GM18870 (cell line): ENCODE measurements around the gene P2RX2.
"Not testable (repeated sequence)": the region's sequence is repeated elsewhere in the genome, so short reads cannot be mapped to it uniquely, and the experiment has no call there.

Experiments used
- ATAC-seq: cut with Tn5 transposase; IDR thresholded peaks from one replicate; pipeline ENCODE4 v1.9.1; 2021; ENCODE audit warnings: moderate library complexity; ENCODE audit not compliant: unreplicated experiment

Gene P2RX2

DNA sequence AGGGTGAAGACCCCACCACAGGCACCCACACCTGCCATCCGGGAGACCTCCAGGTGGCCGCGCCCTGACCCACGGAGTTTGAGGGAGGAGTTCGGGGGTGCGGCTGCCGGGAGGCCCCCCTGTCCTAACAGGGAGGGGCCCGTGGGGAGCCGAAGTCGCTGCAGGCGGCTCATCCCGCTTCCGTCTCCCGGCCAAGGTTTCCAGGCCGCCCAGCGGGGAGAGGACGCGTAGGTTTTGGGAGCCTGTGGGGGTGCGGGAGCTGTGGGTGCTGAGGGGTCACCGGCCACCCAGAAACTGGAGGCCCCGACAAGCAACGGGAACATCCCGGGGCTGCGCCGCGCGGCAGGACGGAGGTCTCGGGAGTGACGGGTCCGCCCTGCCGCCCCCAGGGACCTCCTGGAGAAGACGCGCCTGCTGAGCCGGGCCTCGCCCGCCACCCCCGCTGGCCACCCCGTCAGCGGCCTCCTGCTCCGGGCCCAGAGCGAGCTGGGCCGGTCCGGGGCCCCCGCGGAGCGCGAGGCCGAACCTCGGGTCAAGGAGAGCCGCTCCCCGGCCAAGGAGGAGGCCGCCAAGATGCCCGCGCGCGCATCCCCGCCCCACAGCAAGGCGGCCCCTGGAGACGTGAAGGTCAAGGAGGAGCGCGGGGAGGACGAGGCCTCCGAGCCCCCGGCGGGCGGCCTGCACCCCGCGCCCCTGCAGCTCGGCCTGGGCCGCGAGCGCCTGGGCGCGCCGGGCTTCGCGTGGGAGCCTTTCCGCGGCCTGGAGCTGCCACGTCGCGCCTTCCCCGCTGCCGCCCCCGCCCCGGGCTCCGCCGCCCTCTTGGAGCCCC is 35.8 kb upstream of the P2RX2 start:
- no peak for ATAC-seq

DNA sequence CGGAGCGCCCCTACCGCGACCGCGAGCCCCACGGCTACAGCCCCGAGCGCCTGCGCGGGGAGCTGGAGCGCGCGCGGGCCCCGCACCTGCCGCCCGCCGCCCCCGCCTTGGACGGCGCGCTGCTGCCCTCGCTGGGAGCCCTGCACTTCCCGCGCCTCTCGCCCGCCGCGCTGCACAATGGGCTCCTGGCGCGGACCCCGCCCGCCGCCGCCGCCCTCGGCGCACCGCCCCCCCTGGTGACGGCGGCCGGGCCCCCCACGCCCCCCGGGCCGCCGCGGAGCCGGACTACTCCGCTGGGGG is 35.2 kb upstream of the P2RX2 start:
- no peak for ATAC-seq

GRCh38 chr12:132583736-132584135 is 34.8 kb upstream of the P2RX2 start:
- ATAC-seq, result no peak

GRCh38 chr12:132584429-132584828 is 34.1 kb upstream of the P2RX2 start:
- no peak for ATAC-seq

GRCh38 chr12:132585177-132585576 is 33.4 kb upstream of the P2RX2 start:
- no peak for ATAC-seq

GRCh38 chr12:132586929-132587328 is 31.6 kb upstream of the P2RX2 start:
- no peak for ATAC-seq

DNA sequence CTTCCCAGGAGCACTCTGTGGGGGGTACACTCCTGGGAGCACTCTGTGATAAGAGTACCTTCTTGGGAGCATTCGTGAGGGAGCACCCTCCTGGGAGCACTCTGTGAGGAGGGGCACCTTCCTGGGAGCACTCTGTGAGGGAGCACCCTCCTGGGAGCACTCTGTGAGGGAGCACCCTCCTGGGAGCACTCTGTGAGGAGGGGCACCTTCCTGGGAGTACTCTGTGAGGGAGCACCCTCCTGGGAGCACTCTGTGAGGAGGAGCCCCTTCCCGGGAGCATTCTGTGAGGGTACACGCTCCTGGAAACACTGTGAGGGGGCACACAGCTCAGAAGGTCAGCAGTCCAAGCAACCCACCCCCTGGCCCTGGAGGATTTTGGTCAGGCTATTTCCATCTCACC is 30.8 kb upstream of the P2RX2 start:
- ATAC-seq, result no peak

DNA sequence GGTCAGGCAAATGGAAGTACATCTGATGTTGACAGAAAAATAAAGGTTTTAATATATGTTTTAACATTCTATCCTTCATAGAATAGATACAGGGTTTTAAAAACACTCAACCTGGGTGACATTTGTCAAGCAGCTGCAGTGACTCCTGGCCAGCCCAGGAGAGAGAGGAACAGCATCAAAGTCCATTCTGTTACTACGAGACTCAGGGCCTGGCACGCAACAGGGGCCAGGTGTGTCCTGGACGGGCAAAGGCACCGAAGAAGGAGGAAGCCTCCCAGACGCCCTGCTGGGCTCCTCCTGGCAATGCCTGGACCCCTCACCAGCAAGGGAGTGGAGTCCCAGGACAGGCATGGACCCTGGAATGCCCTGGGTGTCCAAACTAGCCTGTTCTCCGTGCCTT is 30.3 kb upstream of the P2RX2 start:
- ATAC-seq, result no peak

DNA sequence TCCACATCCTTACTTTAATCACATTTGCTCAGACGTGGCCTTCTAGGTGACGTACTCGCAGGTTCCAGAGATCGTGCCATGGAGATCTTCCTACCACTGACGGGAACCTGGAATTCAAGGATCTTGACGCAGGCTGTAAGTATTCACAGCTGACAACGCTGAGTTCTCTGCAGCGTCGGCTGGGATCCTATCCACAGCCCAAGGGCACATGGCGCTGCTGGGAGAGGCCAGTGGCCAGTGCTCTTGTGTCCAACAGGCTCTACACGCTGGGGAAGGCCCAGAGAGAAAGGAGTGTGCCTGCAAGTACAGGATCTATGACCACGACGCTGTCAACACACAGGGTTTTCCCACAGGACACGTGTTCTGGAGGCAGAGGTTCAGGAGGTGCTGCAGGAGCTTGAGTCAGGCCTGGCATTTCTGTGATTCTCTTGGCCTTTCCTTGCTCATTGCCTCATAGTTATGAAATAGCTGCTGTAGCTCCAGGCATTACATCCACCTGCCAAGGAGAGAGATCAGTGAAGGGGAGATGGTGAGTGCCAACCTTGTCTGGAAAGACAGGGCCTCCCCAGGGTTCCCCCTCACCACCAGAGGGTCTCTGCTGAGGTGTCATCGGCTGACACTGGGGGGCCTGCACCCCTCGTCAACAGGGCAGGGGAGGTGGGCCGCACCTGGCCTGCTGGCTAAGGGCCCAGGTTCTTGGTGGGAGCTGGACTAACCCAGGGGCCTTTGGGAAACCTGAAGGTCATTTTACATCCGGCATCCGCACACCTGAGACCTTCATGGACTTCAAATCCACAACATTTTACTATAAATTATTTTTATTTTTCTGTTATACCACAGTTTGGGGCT is 29.5 kb upstream of the P2RX2 start:
- no peak for ATAC-seq

DNA sequence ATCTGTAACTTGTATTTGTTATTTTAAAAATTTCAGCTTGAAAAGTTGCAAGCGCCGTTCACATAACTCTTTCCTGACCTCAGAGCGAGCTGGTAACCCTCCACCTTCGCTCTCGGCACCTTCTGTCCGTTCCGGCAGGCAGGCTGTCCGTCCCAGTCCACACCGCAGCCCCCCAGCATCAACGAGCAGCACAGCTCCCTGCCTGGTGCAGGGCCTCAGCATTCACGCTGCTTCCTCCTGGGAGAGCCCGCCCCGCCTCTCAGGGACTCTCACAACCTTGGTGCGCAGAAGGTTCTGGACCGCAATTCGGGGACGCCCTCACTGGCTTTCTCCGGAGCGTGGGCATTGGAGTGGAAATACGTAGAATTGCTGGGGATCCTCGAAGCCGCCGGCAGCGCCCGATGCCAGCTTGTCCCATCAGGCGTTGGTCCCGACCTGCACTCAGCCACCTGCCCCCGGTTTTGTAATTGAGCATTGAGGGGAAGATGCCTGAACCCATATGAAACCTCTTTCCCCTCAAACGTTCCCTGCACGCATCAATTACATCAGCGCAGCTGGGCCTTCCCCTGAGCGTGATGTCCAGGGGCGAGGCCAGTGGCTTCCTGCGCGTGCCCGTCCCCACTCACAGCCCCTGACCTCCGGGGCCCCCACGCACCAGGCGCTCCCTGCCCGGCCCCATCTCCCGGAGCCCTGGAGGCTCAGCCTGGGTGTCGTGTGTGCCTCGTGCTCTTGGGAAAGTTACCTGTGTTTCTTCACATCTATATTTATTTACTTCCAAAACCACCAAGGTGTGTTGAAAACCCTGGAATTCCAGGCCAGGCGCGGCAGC is 27.3 kb upstream of the P2RX2 start:
- no peak for ATAC-seq

DNA sequence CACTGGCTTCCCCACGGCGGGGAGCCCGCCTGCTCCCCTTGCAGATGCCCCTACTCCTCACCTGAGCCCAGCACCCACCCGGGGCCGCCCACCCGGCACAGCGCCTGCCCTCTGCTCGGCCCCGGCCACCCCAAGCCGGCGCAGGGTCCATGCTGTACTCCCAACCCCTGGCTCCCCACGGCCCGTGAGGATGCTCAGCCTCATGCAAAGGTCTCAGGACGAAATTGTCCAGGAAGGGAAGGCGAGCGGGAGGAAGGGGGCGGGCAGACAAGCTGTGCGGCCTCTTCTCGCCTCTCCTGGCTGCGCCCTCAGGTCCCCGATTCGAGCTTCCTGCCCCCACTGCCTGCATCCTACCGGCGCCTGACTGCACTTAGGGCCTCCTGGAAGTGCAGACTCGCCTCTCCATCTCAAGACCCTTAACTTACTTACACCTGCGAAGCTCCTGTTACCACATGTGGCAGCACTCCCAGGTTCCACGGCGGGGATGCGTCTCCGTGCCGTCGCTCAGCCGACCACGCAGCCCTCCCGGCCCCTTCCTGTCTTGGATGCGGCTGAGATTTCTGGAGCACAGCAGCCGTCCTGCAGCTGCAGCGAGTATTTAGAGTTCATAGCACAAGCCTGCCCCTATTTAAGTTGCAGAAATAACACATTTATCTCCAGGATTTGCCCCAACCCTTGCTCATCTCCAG is 26.1 kb upstream of the P2RX2 start:
- ATAC-seq, result no peak

DNA sequence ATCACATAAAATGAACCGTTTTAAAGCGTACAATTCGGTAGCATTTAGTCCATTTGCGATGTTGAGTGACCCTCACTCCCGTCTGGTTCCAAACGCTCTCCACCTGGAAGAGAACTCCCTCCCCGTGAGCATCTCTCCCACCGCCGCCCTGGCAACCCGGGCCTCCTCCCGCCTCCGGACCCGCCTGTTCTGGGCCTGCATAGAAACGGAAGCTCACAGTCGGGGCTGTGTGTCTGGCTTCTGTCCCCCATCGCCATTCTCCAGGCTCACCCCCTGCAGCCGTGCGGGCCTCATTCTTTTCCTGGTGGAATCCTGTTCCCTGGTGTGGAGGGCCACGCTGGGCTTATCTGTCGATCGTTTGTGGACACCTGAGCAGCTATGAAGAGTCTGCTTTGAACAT is 25.5 kb upstream of the P2RX2 start:
- ATAC-seq, result no peak

- ATAC-seq, result no peak
These were observed 25.1 kb upstream of the P2RX2 start for GRCh38 chr12:132593521-132593920.

DNA sequence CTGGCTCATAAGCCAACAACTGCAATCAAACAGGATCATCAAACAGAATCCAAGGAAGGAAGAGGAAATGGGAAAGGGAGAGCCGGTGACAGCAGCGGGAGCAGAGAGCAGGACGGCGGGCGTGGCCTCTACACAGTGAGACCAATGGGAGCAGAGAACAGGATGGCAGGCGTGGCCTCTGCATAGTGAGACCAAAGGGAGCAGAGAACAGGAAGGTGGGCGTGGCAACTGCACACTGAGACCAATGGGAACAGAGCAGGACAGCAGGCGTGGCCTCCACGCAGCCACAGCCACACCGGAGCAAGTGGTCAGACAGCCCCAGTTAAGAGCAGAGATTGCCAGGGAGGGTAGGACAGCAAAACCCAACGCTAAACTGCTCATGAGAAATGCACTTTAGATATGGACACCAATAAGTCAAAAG is 24.6 kb upstream of the P2RX2 start:
- no peak for ATAC-seq

DNA sequence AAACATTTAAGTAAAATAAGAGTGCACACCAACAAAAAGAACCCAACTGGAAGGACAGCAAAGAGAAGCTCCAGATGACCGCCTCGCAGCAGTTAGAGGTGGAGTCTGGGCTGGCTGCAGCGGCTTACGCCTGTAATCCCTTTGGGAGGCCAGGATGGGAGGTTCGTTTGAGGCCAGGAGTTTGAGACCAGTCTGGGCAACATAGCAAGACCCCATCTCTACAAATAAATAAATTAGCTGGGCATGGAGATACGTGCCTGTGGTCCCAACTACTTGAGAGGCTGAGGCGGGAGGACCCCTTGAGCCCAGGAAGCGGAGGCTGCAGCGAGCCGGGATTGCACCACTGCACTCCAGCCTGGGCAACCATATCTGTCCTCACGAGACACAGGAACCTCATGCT is 23.4 kb upstream of the P2RX2 start:
- no peak for ATAC-seq

GRCh38 chr12:132596016-132596415 is 22.6 kb upstream of the P2RX2 start:
- ATAC-seq, result no peak

GRCh38 chr12:132597333-132598316 is 21.0 kb upstream of the P2RX2 start:
- no peak for ATAC-seq

GRCh38 chr12:132599502-132599901 is 19.1 kb upstream of the P2RX2 start:
- ATAC-seq, result not testable (repeated sequence)
